ENCODE measurements around the gene TOP3B. TPM values are rescaled to one million over a fixed set of nuclear protein-coding genes. Genes with fewer than 3 reads are reported as not detected.

The TOP3B gene
- total RNA-seq, 1 experiment from 2014 or later = 12.6 TPM

GRCh38 chr22:21963286-21963685 lies 19.3 kb downstream of the TOP3B start:
- no peak for DNase-seq (ENCODE audit: low read depth)

GRCh38 chr22:21962655-21962949 lies 20.0 kb downstream of the TOP3B start:
- no peak for DNase-seq (ENCODE audit: low read depth)

- peak; percentile 40 for DNase-seq (ENCODE audit: low read depth)
Measured at GRCh38 chr22:21961886-21962654, 20.5 kb downstream of the TOP3B start.

- DNase-seq (ENCODE audit: low read depth) = no peak
Measured at GRCh38 chr22:21961127-21961867, 21.3 kb downstream of the TOP3B start.

GRCh38 chr22:21960200-21961126 lies 22.1 kb downstream of the TOP3B start:
- no peak for DNase-seq (ENCODE audit: low read depth)

GRCh38 chr22:21959274-21960074 lies 23.1 kb downstream of the TOP3B start:
- no peak for DNase-seq (ENCODE audit: low read depth)

- no peak for DNase-seq (ENCODE audit: low read depth)
Measured at GRCh38 chr22:21958360-21959273, 24.0 kb downstream of the TOP3B start.

GRCh38 chr22:21952586-21953571 lies 29.7 kb downstream of the TOP3B start, which contains the start of gene PPM1F:
TSS of gene PPM1F (minus strand) at chr22:21952848. CDS start at chr22:21946048, 6,800 bp downstream.
- DNase-seq (ENCODE audit: low read depth) = peak; percentile 64

- DNase-seq (ENCODE audit: low read depth) = peak; percentile 45
Measured at GRCh38 chr22:21951931-21952465, 30.6 kb downstream of the TOP3B start.

- no peak for DNase-seq (ENCODE audit: low read depth)
Measured at GRCh38 chr22:21951062-21951461, 31.5 kb downstream of the TOP3B start.

GRCh38 chr22:21949948-21950347 lies 32.6 kb downstream of the TOP3B start:
- DNase-seq (ENCODE audit: low read depth) = no peak

GRCh38 chr22:21949569-21949918 lies 33.0 kb downstream of the TOP3B start:
- no peak for DNase-seq (ENCODE audit: low read depth)

- DNase-seq (ENCODE audit: low read depth) = no peak
Measured at GRCh38 chr22:21948824-21949568, 33.6 kb downstream of the TOP3B start.

GRCh38 chr22:21948390-21948789 lies 34.2 kb downstream of the TOP3B start:
- no peak for DNase-seq (ENCODE audit: low read depth)

- peak; percentile 14 for DNase-seq (ENCODE audit: low read depth)
Measured at GRCh38 chr22:21947040-21948014, 35.3 kb downstream of the TOP3B start.

GRCh38 chr22:21946262-21946925 lies 36.2 kb downstream of the TOP3B start:
- DNase-seq (ENCODE audit: low read depth) = no peak
